Measurements from ENCODE around the gene EFCAB6.

Gene EFCAB6

DNA sequence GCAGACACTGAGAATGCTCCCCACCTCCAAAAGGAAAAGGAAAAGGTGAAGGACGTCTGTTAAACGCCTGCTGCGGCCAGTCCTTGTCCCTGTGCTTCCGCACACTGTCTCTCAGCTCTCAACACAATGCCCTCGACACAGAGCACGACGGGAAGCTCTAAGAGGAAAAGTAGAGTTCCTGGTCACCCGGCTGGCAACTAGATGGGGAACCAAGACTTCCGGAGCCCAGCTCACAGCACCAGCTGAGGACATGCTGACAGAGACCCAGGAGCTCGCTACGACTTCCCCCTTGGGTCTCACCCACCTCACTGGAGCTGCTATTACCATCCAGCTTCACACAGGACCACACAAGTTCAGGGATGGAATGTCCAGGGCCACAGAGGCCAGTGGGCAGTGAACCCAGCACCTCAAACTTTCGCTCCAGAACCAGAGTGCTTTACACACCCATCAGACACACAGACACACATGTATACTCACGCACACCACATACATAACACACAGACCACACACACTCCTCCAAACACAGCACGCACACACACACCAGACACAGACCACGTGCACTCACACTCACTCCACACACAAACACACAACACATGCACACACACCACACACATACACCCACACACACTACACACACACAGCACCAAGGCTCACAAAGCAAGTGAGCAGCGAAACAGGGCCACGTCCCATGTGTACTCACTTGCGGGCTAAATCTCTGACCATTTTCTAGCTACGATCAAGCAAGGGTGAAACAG, 40.6 kb upstream of the EFCAB6 start:
- Mint-ChIP-seq H3K27ac (no peak overlapping the region), H3K27me3 (peaks cover 65% of the 10 kb centered on the region), H3K9me3 (peaks cover 12% of the 10 kb centered on the region)

DNA sequence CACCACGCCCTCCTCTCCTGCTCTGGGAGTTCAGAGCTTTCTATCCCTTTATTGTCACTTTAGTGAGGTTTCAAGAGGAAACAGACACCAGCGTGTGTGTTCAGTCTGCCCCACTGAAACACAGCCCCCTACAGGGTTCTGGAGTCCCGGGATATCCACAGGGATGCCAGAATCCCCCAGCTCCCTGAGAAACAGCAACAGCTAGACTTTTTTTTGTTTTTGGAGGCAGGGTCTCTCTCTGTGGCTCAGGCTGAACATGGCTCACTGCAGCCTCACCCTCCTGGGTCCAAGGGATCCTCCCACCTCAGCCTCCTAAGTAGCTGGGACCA, 39.8 kb upstream of the EFCAB6 start:
- Mint-ChIP-seq H3K9me3 (peaks cover 6% of the 10 kb centered on the region), H3K36me3 (ENCODE audit: low read depth) (no peaks in the 10 kb centered on the region), H3K27me3 (peaks cover 60% of the 10 kb centered on the region), H3K4me3 (no peak overlapping the region), H3K4me1 (ENCODE audit: low read depth) (no peaks in the 10 kb centered on the region), H3K27ac (no peak overlapping the region)
- no peak for DNase-seq

More for the DNA sequence above, 40.6 kb upstream of the EFCAB6 start:
- DNase-seq: no peak
- no peaks in the 10 kb centered on the region for H3K4me1 Mint-ChIP-seq (ENCODE audit: low read depth)
- H3K36me3 Mint-ChIP-seq (ENCODE audit: low read depth): no peaks in the 10 kb centered on the region
- H3K4me3 Mint-ChIP-seq: no peak overlapping the region

DNA sequence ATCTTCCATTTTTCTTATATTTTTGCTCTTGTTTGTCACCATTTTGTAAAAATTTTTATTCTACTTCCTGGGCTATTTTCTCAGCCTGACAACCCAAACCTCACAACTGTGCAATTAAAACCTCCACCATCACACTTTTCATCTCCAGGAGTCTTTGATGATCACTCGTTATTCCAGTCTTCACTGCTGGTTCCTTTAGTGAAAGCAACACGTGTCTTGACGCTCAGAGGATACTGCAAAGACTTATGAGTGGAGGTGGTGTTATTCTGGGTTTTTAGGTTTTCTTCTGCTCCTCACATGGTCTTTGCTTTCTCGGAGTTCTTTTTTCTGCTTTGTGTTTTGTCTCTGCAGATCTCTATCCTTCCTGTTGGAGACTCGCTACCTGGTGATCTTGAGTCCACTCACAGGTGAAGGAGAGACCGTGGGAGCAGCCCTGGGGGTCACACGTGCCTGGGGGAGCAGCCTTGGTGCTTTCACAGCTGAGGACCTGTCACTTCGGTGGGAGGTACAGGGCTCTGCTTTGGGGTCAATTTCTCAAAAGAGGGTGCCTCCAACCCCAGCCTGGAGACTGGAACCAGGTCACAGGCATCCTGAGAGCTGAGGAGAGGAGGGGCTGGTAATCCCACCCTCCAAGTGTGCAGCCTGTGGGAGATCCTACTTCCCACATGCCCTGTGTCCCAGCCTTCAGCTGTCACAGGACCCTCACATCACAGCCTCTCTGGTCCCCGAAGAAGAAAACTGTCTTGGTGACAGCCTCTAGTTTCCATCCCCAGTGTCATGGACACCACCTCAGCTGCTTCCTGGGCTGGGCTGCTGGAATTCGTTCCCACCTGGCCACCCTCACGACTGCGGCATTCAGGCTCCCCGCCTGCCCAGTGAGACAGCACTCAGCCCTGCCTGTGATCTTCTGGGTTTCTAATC, 39.2 kb upstream of the EFCAB6 start:
- no peaks in the 10 kb centered on the region for H3K36me3 Mint-ChIP-seq (ENCODE audit: low read depth)
- peaks cover 58% of the 10 kb centered on the region for H3K27me3 Mint-ChIP-seq
- H3K9me3 Mint-ChIP-seq: peaks cover 1% of the 10 kb centered on the region
- H3K4me3 Mint-ChIP-seq: no peak overlapping the region
- DNase-seq: no peak
- H3K4me1 Mint-ChIP-seq (ENCODE audit: low read depth): no peaks in the 10 kb centered on the region
- H3K27ac Mint-ChIP-seq: no peak overlapping the region

DNA sequence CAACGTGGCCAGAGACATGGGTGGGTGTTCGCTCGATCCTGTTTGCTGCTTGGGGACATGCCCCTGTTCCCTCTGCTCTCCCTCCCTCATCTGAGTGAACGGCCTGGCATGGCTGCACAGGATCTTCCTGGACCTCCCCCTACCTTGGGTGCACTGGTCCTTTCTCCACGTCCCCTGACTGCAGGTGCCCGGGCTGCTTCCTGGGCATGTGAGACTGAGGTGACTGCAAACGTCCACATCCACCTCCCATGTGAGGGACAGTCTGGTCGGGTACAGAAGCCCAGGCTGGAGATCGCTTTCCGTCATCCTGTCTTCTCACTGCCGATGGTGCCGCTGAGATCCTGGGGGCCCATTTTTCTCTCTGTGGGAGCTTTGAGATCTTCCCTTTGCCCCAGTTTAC, 38.4 kb upstream of the EFCAB6 start:
- no peaks in the 10 kb centered on the region for H3K36me3 Mint-ChIP-seq (ENCODE audit: low read depth)
- no peak for DNase-seq
- H3K4me3 Mint-ChIP-seq: no peak overlapping the region
- peaks cover 52% of the 10 kb centered on the region for H3K27me3 Mint-ChIP-seq
- no peak overlapping the region for H3K27ac Mint-ChIP-seq
- H3K4me1 Mint-ChIP-seq (ENCODE audit: low read depth): no peaks in the 10 kb centered on the region
- no peaks in the 10 kb centered on the region for H3K9me3 Mint-ChIP-seq

DNA sequence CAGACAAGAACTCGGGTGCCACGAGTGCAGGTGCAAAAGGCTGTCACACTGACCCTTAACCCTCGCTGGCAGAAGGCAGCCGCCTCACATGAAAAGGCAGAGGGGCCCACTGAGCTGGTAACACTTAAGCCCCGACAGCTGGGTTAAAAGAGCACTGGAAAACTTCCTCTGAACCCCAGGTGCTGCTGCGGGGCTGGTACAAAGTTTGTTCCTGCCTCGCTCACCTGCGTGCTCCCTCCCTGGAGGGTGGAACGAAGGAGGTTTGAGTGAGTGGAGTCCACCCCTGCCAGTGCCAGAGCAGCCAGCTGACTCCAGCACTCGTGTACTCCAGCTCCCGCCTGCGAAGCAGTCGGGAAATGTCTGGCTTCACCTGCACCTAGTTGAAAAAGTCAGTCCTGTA, 37.6 kb upstream of the EFCAB6 start:
- H3K4me1 Mint-ChIP-seq (ENCODE audit: low read depth): no peaks in the 10 kb centered on the region
- no peak overlapping the region for H3K4me3 Mint-ChIP-seq
- H3K9me3 Mint-ChIP-seq: no peaks in the 10 kb centered on the region
- no peaks in the 10 kb centered on the region for H3K36me3 Mint-ChIP-seq (ENCODE audit: low read depth)
- DNase-seq: no peak
- no peak overlapping the region for H3K27ac Mint-ChIP-seq
- H3K27me3 Mint-ChIP-seq: peaks cover 49% of the 10 kb centered on the region

DNA sequence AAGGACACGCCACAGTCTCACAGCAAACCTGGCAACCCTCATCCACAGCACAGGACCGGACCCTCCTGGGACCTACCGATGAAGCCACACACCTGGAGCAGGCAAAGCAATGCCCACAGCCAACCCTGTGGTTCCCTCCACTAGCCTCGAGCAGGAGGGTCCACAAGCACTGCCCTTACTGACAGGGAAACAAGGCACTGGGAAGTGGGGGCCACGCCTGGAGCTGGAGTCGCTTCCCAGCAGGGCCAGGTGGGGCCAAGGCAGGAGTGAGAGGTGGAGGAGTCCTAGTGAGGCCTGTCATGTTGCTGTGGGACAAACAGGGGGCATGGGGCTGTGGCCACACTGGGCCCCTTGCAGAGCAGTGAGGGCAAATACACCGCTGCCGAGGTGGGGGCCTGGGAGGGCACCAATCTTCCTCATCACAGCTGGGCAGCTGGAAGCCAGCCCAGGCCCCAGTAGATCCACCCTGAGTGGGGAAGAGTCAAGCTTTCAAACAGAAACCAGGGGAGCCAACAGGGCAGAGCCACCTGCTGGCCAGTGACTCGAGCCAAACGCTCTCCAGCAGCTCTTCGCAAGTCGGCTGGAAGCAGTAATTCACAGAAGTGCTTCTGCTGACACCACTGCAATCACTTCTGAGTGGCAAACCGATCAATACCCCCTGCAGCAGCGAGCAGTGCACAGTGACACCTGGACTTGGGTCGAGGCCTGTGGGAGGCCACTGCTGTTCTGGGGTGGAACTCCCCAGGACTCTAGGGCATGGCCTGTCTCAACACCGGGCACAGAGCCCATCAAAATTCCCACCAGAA, 36.5 kb upstream of the EFCAB6 start:
- Mint-ChIP-seq H3K9me3 (no peaks in the 10 kb centered on the region), H3K4me1 (ENCODE audit: low read depth) (no peaks in the 10 kb centered on the region), H3K4me3 (no peak overlapping the region), H3K27ac (no peak overlapping the region), H3K36me3 (ENCODE audit: low read depth) (no peaks in the 10 kb centered on the region), H3K27me3 (peaks cover 37% of the 10 kb centered on the region)
- DNase-seq: no peak

DNA sequence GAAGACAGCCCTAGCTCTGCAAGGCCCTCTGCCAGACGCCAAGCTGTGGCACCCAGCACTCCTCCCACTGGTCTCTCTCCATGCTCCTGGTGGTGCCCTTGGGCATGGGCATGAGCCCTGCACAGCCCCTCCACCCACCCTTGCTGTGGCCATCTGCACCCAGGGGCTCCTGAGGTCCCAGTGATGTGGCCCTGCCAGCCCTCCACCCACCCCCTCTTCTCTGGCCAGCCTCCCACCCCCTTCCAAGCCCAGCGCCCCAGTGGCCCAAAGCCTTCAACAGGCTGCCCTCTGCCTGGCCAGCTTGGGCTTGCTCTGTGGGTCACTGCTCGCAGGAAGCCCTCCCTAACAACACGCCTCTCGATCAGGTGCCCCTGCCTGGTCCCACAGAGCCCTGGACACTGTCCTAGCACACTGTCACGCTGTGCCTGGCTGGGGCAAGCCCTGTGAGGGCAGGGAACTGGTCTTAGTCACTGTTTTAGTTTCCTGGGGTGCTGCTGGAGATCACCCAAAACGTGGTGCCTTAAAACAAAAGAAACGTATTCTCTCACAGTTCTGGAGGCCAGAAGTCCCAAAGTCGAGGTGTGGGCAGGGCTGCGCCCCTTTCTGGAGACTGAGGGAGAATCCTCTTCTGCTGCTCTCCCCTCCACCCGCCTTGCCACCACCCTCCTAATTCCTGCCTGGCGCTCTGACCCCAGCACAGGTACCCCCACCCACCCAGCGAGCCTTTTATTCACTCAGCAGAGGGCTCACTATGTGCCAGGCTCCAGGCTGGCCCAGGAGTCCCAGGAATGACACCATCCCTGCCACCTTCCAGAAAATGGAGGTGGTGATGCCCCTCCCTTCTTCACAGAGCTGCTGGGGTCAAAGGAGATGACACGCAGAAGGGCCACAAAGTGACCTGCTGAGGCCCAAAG, 35.5 kb upstream of the EFCAB6 start:
- no peaks in the 10 kb centered on the region for H3K4me1 Mint-ChIP-seq (ENCODE audit: low read depth)
- no peaks in the 10 kb centered on the region for H3K9me3 Mint-ChIP-seq
- no peaks in the 10 kb centered on the region for H3K36me3 Mint-ChIP-seq (ENCODE audit: low read depth)
- no peak overlapping the region for H3K27ac Mint-ChIP-seq
- no peak overlapping the region for H3K4me3 Mint-ChIP-seq
- no peak for DNase-seq
- peaks cover 31% of the 10 kb centered on the region for H3K27me3 Mint-ChIP-seq

DNA sequence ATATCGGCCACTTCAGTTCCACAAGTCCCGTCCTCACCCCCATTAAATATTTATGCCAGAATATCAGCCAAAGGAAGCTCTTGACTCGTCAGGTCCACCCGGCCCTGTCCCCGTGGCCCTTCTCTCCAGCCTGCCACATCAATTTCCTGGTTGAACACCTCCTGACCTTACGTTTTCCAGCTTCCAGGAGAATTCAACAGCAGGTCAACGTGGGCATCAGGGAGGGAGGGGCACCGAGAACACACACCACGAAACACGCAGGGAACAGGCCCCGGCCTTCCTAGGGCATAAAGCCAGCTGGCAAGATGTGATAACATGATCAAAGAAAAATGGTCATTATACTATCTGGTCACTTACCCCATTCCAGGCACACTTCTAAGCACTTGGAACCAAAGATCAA, 34.9 kb upstream of the EFCAB6 start:
- Mint-ChIP-seq H3K9me3 (no peaks in the 10 kb centered on the region), H3K27me3 (peaks cover 29% of the 10 kb centered on the region), H3K4me1 (ENCODE audit: low read depth) (no peaks in the 10 kb centered on the region), H3K27ac (no peak overlapping the region), H3K4me3 (no peak overlapping the region), H3K36me3 (ENCODE audit: low read depth) (no peaks in the 10 kb centered on the region)
- no peak for DNase-seq

DNA sequence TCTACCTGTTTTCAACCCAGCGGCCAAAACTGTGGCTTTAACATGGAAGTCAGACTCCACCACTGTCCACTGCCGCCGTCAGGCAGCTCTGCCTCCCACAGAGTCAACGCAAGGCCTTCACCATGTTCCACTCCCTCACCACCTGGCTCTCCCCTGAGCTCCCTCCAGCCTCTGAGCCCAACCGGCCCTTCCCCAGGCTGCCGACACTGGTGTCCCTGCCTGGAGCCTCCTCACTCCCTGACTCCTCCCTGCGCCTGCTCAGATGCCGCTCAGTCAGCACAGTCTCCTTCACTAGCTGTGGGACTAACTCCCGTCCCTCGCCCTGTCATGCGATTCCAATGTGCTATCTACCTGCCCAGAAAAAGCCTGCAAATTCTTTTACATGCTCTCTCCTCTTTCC, 33.9 kb upstream of the EFCAB6 start:
- Mint-ChIP-seq H3K4me3 (no peak overlapping the region), H3K36me3 (ENCODE audit: low read depth) (no peaks in the 10 kb centered on the region), H3K27me3 (peaks cover 22% of the 10 kb centered on the region), H3K9me3 (no peaks in the 10 kb centered on the region), H3K4me1 (ENCODE audit: low read depth) (no peaks in the 10 kb centered on the region), H3K27ac (no peak overlapping the region)
- no peak for DNase-seq

DNA sequence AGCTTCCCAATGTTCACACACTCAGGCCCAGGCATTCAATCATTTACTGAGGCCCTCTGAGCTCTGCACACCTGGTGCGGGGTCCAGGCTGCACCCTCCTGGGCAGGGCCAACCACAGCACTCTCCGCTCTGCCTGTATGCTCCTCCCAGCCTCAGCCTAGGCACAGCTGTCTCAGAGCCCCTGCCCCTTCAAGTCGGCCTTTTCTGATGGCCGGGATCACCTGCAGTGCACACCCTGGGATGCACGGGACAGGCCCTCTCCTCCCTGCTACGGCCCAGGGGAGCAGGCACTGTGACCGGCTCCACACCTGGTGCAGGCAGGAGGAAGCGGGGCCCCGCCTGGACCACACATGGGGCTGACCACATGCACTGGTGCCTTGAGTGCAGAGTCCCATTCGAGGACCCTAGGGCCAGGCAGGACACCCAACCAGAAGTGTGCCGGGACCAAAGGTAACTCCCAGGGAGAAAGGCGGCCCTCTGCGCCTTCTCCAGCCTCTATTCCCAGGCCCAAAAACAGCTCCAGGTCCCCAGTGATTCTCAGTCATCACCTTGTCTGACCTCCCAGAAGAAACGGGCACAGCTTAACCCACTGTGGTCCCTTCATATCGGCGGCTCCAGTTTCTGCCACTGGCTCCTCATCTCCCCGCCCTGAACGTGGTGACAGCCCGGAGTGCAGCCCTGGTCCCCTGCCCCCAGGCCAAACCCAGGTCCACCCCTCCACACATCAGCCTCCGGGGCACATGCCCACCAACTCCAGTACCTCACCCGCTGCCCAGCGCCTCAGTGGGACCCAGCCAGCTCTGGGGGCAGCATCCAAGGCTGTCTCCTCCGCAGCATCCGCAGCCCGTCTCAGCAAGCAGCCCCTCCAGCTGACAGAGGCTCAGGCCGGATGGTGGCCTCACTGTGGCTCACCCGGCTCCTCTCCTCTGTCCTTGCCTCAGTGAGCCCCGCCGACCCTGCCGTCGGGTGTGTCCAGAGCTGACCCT, 32.7 kb upstream of the EFCAB6 start:
- peaks cover 12% of the 10 kb centered on the region for H3K27me3 Mint-ChIP-seq
- H3K4me3 Mint-ChIP-seq: no peak overlapping the region
- H3K27ac Mint-ChIP-seq: no peak overlapping the region
- DNase-seq: no peak
- H3K9me3 Mint-ChIP-seq: no peaks in the 10 kb centered on the region
- H3K4me1 Mint-ChIP-seq (ENCODE audit: low read depth): no peaks in the 10 kb centered on the region
- H3K36me3 Mint-ChIP-seq (ENCODE audit: low read depth): no peaks in the 10 kb centered on the region

DNA sequence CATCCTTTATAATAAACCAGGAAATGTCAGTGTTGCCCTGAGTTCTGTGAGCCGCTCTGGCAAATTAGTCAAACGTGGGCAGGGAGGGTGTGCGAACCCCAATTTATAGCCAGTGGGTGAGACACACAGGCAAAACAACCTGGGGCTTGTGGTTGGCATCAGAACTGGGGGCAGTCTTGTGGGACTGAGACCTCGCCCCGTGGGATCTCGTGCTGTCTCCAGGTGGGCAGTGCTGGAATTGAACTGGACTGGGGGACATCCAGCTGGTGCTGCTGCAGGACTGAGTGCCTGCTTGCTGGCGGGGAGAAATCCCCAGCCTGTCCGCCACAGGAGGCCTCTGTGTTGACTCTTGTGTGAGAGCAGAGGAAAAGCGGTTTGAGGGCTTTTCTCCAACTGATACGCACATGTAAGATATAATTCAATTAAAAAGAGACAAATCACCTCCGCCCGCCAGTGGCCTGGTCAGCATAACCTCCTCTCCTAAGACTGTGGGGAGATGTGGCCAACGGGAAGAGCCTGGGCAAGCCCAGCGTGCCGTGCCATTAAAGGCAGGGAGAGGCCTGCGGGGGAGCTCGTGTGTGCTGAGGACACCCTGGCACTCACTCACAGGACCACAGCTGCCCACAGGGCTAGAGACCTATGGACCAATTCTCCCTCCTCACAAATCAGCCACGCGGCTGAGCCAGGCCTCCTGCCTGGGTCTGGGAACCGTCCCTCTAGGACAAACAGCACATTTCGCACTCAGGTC, 31.9 kb upstream of the EFCAB6 start:
- H3K4me1 Mint-ChIP-seq (ENCODE audit: low read depth): no peaks in the 10 kb centered on the region
- H3K36me3 Mint-ChIP-seq (ENCODE audit: low read depth): no peaks in the 10 kb centered on the region
- no peaks in the 10 kb centered on the region for H3K9me3 Mint-ChIP-seq
- H3K4me3 Mint-ChIP-seq: no peak overlapping the region
- no peak overlapping the region for H3K27ac Mint-ChIP-seq
- H3K27me3 Mint-ChIP-seq: peaks cover 7% of the 10 kb centered on the region
- DNase-seq: no peak

DNA sequence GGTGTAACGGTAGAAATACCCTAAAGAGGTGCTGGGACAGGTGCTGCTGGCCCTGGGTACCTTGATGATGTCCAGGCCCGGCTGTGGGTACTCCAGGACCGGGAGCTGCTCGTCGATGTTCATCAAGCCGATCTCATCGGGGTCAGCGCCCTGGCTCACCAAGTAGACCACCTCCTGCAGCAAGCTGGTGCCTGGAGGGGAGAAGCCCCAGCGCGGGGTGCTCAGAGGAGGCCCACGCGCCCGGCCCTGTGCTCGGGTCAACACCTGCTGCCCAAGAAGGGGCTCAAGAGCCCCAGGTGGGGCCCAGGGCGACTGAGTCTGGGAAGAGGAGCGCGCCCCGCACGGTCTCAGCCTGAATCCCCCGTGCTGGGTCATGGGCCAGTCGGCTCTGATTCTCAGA, 29.6 kb upstream of the EFCAB6 start:
- no peak overlapping the region for H3K4me3 Mint-ChIP-seq

More for the DNA sequence above, 29.6 kb upstream of the EFCAB6 start:
- Mint-ChIP-seq H3K27ac (no peak overlapping the region), H3K4me1 (ENCODE audit: low read depth) (no peaks in the 10 kb centered on the region), H3K9me3 (no peaks in the 10 kb centered on the region), H3K36me3 (ENCODE audit: low read depth) (no peaks in the 10 kb centered on the region), H3K27me3 (peaks cover 5% of the 10 kb centered on the region)
- DNase-seq: no peak

Data from activated T-cell treated with anti-CD3 and anti-CD28 coated beads, Interleukin-2, amount 50 U/mL, for 24 hours (primary cell).